HG02870 (cell line): Measurements from ENCODE around the gene SPR.
A peak's percentile ranks its signal among the peaks of the same experiment; 100 is the strongest.
"Not testable (repeated sequence)": the region's sequence is repeated elsewhere in the genome, so short reads cannot be mapped to it uniquely, and the experiment has no call there.

Experiments used
- ATAC-seq: cut with Tn5 transposase; IDR thresholded peaks from one replicate; pipeline ENCODE4 v1.9.1; 2021; ENCODE audit warnings: mild to moderate bottlenecking, moderate library complexity; ENCODE audit not compliant: unreplicated experiment

SPR gene

GRCh38 chr2:72888438-72889202, 1.4 kb downstream of the SPR start:
- ATAC-seq: no peak

GRCh38 chr2:72889991-72890390, 2.8 kb downstream of the SPR start:
- ATAC-seq: no peak

DNA sequence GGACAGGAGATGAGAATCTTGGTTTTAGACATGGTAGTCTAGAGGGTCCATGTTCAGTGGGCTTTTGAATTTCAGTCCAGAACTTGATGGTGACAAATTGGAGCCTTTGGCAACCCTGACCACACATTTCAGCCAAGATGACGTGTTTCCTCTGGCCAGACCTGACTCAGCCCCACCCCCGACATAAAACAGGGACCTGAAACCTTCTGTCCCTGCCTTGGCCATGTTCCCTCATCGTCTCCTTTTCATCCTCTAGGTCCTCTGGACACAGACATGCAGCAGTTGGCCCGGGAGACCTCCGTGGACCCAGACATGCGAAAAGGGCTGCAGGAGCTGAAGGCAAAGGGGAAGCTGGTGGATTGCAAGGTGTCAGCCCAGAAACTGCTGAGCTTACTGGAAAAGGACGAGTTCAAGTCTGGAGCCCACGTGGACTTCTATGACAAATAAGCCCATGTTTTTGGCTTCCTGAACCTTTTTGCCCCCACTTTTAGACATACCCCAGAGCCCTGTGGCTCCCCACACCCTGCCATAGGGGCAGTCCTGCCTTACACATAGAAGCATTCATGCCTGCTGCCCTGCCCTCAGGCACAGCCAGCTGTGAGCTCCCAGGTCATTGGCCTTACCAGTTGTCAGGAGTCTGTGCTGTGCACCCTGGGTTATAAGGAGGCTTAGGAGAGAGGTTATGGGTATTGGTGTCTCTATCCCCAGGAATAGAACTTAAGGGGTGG, 4.0 kb downstream of the SPR start:
- no peak for ATAC-seq

DNA sequence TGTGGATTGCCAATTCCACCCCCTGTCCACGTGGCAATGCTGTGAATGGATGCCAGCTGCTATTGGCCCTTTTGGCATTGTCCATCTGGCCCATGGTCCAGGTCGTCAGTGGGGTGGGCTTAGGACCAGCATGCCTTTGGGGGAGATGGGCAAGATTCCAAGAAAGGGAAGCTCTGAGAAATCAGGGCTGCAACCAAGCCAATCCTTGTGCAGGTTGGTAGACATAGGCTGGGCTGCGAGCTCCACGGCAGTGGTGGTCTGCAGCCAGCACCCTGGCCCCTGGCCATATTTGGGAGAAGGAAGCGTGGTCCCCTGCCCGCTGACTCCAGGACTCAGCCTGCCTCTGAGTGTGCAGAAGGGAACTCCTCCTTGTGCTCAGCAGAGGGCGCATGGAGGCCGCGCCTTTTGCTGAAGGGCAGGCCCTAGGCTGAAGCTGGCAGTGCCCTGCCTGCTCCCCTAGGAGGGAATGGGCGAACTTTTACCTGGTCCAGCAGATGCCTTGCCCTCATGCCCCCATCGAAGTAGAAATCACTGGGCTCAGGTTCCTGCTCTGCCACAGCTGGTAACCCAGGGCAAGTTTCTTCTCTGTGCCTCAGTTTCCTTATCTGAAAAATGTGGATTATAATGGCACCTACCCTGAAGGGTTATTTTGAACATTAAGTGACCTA, 5.4 kb downstream of the SPR start:
- ATAC-seq: no peak

DNA sequence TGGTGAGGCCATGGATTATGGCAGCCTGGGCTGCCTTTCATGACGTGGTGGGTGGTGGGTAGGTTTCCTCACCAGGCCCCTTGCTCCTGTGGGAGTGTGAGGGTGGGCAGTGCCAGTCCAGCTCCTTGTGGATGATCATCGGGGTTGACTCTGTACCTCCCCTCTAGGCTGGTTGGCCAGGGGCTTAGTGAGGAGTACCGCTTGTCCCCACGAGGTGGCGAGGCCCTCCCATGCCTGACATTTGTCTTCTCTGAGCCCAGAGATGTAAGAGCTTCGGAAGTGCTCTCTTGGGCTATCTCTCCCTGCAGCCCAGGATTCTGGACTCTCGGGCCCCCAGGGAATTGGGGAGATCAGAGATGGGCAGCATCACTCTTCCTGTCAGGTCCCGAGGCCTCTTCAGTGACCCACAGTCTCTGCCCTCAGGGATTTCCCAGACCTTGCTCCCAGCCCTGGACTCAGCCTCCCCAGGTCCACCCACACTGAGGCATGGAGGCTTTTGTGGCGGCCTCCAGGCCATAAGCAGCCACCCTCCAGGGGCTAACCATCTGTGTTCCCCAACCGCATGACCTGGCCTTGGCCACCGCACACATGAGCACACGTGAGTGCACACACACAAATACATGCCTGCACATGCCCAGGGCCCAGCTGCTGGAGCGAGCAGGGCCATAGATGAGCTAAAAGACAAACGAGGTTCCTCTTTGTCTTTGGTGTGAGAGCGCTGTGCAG, 6.5 kb downstream of the SPR start:
- ATAC-seq: peak; percentile 57

GRCh38 chr2:72894514-72894913, 7.3 kb downstream of the SPR start:
- no peak for ATAC-seq

GRCh38 chr2:72895154-72895553, 7.9 kb downstream of the SPR start:
- ATAC-seq: no peak

DNA sequence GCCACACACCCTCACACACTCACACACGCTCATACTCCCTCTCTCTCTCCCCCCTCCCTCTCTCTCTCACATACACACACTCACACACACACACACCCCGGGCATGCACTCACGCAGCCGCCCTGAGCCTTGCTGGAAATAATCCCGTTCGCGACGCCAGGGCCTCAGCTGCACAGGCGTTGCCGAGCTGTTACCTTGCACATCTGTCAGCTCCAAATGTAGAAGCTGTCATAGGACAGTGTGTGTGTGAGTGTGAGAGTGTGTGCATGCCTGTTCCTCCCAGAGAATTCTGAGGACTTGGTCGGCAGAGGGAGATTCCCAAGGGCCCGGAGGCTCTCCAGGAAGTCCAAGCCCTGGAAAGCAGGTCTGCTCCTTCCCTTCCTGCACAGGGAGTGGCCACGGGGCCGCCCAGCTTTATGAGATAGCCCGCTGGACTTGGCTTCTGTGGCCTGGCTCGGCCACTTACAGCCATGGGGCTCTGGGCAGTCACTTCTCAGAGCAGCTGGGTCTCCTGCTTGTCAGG, 8.6 kb downstream of the SPR start:
- ATAC-seq: no peak

DNA sequence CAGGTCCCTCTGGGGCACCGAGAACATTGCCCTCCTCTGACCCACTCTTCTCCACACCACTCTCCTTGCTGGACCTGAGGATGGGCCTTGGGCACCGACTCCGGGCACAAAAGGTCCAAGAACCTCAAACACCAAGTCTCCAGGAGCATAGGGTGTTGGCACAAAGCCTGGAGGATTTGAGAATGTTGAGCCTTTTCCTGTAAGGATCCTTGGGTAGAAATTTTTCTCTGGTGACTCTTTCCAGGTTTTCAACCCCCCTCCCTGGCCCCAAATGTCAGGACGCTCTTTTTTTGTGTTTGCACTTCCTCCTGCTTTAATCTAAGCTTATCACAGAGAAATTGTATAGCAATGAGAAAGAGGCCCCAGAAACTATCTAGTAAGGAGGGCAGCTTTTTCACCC, 9.2 kb downstream of the SPR start:
- ATAC-seq: no peak

GRCh38 chr2:72897785-72898584, 10.8 kb downstream of the SPR start:
- ATAC-seq: no peak

DNA sequence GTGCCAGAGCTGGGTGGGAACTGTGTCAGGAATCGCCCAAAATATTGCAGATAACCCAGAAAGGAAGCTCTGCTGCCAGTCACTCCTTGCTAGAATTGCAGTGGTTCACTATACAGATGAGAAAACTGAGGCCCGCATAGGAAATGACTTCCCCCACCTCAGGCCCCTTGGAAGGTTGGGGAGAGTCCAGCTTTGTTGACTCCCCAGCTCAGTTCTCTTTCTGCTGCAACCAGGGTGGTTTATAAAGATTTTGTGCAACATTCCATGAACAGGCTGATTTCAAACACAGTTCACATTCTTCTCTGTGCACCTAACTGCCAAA, 11.3 kb downstream of the SPR start:
- ATAC-seq: no peak

GRCh38 chr2:72900191-72900825, 13.1 kb downstream of the SPR start:
- no peak for ATAC-seq

- no peak for ATAC-seq
Observed at GRCh38 chr2:72901426-72901825, 14.2 kb downstream of the SPR start.

DNA sequence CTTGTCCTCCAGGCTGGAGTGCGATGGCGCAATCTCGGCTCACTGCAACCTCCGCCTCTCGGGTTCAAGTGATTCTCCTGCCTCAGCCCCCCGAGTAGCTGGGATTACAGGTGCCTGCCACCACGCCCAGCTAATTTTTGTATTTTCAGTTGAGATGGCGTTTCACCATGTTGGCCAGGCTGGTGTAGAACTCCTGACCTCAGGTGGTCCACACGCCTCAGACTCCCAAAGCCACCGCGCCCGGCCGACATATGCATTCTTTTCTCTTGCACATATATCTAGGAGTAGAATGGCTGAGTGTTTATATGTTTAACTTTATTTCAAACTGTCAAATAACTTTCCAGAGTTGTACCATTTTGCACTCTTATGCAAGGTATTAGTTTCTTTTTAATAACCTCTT, 20.2 kb downstream of the SPR start:
- not testable (repeated sequence) for ATAC-seq

GRCh38 chr2:72908741-72909140, 21.5 kb downstream of the SPR start:
- ATAC-seq: no peak

DNA sequence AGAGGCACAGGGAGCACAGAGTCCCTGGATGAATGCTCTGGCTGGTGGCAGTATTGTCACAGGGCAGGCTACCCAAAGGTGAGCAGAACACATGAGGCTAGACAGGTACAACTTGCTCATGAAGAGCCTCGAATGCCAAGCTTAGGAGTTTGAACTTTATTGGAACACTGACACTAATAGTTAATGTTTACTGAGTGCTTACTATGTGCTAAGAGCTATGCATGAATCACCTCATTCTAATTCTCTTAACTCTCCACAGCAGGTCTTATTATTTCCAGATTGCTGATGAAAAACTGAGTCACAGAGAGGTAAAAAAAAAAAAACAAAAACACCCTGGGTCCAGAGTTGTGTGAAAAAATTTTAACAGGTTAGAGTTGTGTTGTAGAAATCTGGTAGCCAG, 24.0 kb downstream of the SPR start:
- no peak for ATAC-seq

DNA sequence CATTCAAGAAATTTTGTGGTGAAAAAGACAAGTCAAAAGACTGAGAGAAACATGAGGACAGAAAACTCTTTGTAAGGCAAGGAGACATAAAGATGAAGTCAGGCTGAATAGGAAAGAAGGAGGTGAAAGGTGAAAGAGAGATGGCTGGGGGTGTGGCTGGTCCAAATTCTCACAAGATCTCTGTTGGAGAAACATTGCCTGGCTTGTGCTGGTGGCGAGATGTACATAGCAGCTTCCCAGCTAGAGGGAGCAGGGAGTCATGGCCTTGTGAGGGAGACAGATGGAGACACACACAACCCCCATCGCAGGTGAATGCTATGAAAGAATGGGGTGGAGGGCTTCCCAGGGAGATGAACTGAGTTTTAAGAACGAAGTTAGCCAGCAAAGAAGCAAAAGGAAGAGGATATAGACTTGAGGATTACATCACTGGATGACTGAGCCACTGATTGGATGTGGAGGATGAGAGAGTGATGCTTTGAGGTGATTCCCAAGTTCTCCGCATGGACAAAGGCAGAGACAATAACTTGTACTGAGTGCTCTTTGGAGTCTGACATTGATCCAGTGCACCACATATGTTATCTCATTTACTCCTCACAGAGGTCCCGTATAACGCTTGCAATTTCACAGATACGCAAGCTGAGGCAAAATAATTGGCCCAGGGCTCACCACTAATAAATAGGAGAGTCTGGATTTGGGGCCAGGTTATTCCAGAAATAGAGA, 26.4 kb downstream of the SPR start:
- ATAC-seq: no peak

GRCh38 chr2:72914206-72914559, 27.0 kb downstream of the SPR start:
- no peak for ATAC-seq

GRCh38 chr2:72914589-72915319, 27.5 kb downstream of the SPR start:
- ATAC-seq: no peak
